HepG2 (cell line): ENCODE results near the gene ASPRV1. TPM values are rescaled to one million over a fixed set of nuclear protein-coding genes. Genes with fewer than 3 reads are reported as not detected.

Experiments
- BATF2 ChIP-seq: sonication (generic); formaldehyde crosslinking; IDR thresholded peaks from 2 replicates; pipeline ENCODE4 v1.8.0; 2022; ENCODE audit warnings: mild to moderate bottlenecking, missing genetic modification reagents, moderate library complexity
- CBX2 ChIP-seq, 2 experiments: fragments of 200-600 bp in 1 of 2; sonication (generic); formaldehyde crosslinking in 1 of 2; IDR thresholded peaks; 2 replicates each; pipeline versions ENCODE4 v1.7.0 to v1.8.1; 2018 to 2022; ENCODE audit warnings: low read depth in 2 of 2, low read length in 1 of 2, mild to moderate bottlenecking in 1 of 2, missing genetic modification reagents in 1 of 2
- FIP1L1 ChIP-seq: fragments of 200-400 bp; formaldehyde crosslinking; IDR thresholded peaks from 2 replicates; pipeline ENCODE4 v1.6.1; 2018; ENCODE audit warnings: low read depth, mild to moderate bottlenecking, low read length, moderate library complexity, borderline replicate concordance; ENCODE audit not compliant: insufficient read depth
- FOSL1 ChIP-seq: sonication (generic); formaldehyde crosslinking; IDR thresholded peaks from 2 replicates; pipeline ENCODE4 v1.9.0; 2021; ENCODE audit warnings: missing genetic modification reagents, borderline replicate concordance
- FOXO1 ChIP-seq: sonication (generic); formaldehyde crosslinking; IDR thresholded peaks from 2 replicates; pipeline ENCODE4 v1.4.0; 2020; ENCODE audit warnings: missing genetic modification reagents
- HNF1B ChIP-seq: sonication (generic); formaldehyde crosslinking; IDR thresholded peaks from 2 replicates; pipeline ENCODE4 v1.5.1; 2020; ENCODE audit warnings: mild to moderate bottlenecking, moderate library complexity, missing genetic modification reagents
- MEF2D ChIP-seq: sonication (generic); formaldehyde crosslinking; IDR thresholded peaks from 2 replicates; pipeline ENCODE4 v1.5.1; 2020; ENCODE audit warnings: mild to moderate bottlenecking, missing genetic modification reagents
- MTA1 ChIP-seq: sonication (generic); formaldehyde crosslinking; IDR thresholded peaks from 2 replicates; pipeline ENCODE4 v1.4.0; 2020; ENCODE audit warnings: missing genetic modification reagents, mild to moderate bottlenecking, borderline replicate concordance
- MYNN ChIP-seq: sonication (generic); formaldehyde crosslinking; IDR thresholded peaks from 2 replicates; pipeline ENCODE4 v1.4.0; 2020; ENCODE audit warnings: mild to moderate bottlenecking, low read depth, missing genetic modification reagents
- PHF20 ChIP-seq: sonication (generic); formaldehyde crosslinking; IDR thresholded peaks from 2 replicates; pipeline ENCODE4 v1.5.0; 2020; ENCODE audit warnings: mild to moderate bottlenecking, missing genetic modification reagents
- POLR2AphosphoS2 ChIP-seq: IDR thresholded peaks from 2 replicates; pipeline ENCODE4 v1.6.1; 2011; ENCODE audit warnings: low read depth, low read length, improper control_type of control experiment
- RBFOX2 ChIP-seq: fragments of 200-400 bp; formaldehyde crosslinking; IDR thresholded peaks from 2 replicates; pipeline ENCODE4 v1.6.1; 2017; ENCODE audit warnings: low read depth, mild to moderate bottlenecking, low read length
- SP140L ChIP-seq: sonication (generic); formaldehyde crosslinking; IDR thresholded peaks from 2 replicates; pipeline ENCODE4 v1.4.0; 2020; ENCODE audit warnings: missing genetic modification reagents, borderline replicate concordance
- ZFP36L2 ChIP-seq: sonication (generic); formaldehyde crosslinking; IDR thresholded peaks from 2 replicates; pipeline ENCODE4 v1.4.0; 2020; ENCODE audit warnings: missing genetic modification reagents
- ZNF282 ChIP-seq: fragments of 450-650 bp; IDR thresholded peaks from 2 replicates; pipeline ENCODE4 v1.6.1; 2018; ENCODE audit not compliant: partially characterized antibody
- ZNF367 ChIP-seq: sonication (generic); formaldehyde crosslinking; IDR thresholded peaks from 2 replicates; pipeline ENCODE4 v1.4.0; 2020; ENCODE audit warnings: missing genetic modification reagents, borderline replicate concordance
- ZNF598 ChIP-seq: sonication (generic); formaldehyde crosslinking; IDR thresholded peaks from 2 replicates; pipeline ENCODE4 v1.5.1; 2020; ENCODE audit warnings: mild to moderate bottlenecking, missing genetic modification reagents, borderline replicate concordance
- ZNF773 ChIP-seq: sonication (generic); formaldehyde crosslinking; IDR thresholded peaks from 2 replicates; pipeline ENCODE4 v1.4.0; 2020; ENCODE audit warnings: missing genetic modification reagents, borderline replicate concordance
- ZNF841 ChIP-seq: sonication (generic); formaldehyde crosslinking; IDR thresholded peaks from 2 replicates; pipeline ENCODE4 v1.8.1; 2023; ENCODE audit warnings: missing genetic modification reagents, borderline replicate concordance
- ZSCAN31 ChIP-seq: sonication (generic); formaldehyde crosslinking; IDR thresholded peaks from 2 replicates; pipeline ENCODE4 v1.5.0; 2020; ENCODE audit warnings: low read depth, mild to moderate bottlenecking, missing genetic modification reagents
- polyA plus RNA-seq, 8 experiments: library from polyadenylated mRNA; depleted of rRNA in 3 of 8; stranded (reverse) in 7 of 8; unstranded in 1 of 8; fragments of >200 nt; fragmentation: Illumina TruSeq in 4 of 8; extraction: Trizol in 4 of 8; gene quantifications; 2 replicates each; pipeline versions ENCODE4 v1.2.1 to v1.2.3, GENCODE V29; 2011 to 2016; ENCODE audit warnings: low read depth in 4 of 8, missing spikeins in 1 of 8, mixed read lengths in 1 of 8; ENCODE audit not compliant: insufficient read depth in 1 of 8
- total RNA-seq, 5 experiments: library from RNA; depleted of rRNA; stranded (reverse); fragments of >200 nt; fragmentation: Illumina TruSeq; extraction: Trizol; gene quantifications; 2 replicates each; pipeline ENCODE4 v1.2.3, GENCODE V29; 2016; ENCODE audit warnings: low read depth in 1 of 5
- TF ChIP-seq, protein P1 (sequence below): sonication (generic); formaldehyde crosslinking; IDR thresholded peaks from 2 replicates; pipeline ENCODE4 v1.5.0; 2020; ENCODE audit warnings: mild to moderate bottlenecking, missing genetic modification reagents
- TF ChIP-seq, protein P2 (sequence below): fragments of 450-650 bp; IDR thresholded peaks from 2 replicates; pipeline ENCODE4 v1.6.1; 2017

ASPRV1 gene
- total and polyA plus RNA-seq, 2 of the 13 experiments (the other 11 are each of a cell fraction or from before 2014, with no cell fraction given) = 0.40 to 0.48 TPM

GRCh38 chr2:69914164-69914949 lies 47.1 kb downstream of the ASPRV1 start (continued):
- TF ChIP-seq ZSCAN31 (CRISPR knock-in tag) (peak; percentile 94), BATF2 (CRISPR knock-in tag) (peak; percentile 96; the same call in 1 of the 2 replicates), FIP1L1 (peak; percentile 59; the same call in 1 of the 2 replicates), PHF20 (CRISPR knock-in tag) (peak; percentile 25; the same call in 1 of the 2 replicates), ZNF773 (CRISPR knock-in tag) (peak; percentile 57; the same call in 1 of the 2 replicates), ZNF367 (CRISPR knock-in tag) (no peak), FOXO1 (CRISPR knock-in tag) (peak; percentile 82; the same call in 1 of the 2 replicates), SP140L (0 out of 2 replicates have a peak, but pooled peaks have one; percentile 32), MTA1 (CRISPR knock-in tag) (no peak; the same call in 1 of the 2 replicates), POLR2AphosphoS2 (peak; percentile 68), MEF2D (CRISPR knock-in tag) (peak; percentile 72), CBX2 (IDR thresholded peaks at IDR 0.05; ENCODE audit: low read depth, low read length) (no peak), CBX2 (CRISPR knock-in tag; IDR thresholded peaks at IDR 0.05; ENCODE audit: low read depth) (no peak; the same call in 1 of the 2 replicates), MYNN (CRISPR knock-in tag) (peak; percentile 97), RBFOX2 (peak; percentile 98), FOSL1 (CRISPR knock-in tag) (peak; percentile 55; the same call in 1 of the 2 replicates), ZNF841 (peak; percentile 90), ZNF598 (CRISPR knock-in tag) (peak; percentile 97), ZNF282 (no peak), HNF1B (CRISPR knock-in tag) (peak; percentile 91), ZFP36L2 (CRISPR knock-in tag) (0 out of 2 replicates have a peak, but pooled peaks have one; percentile 53)
- TF ChIP-seq, protein P1, sequence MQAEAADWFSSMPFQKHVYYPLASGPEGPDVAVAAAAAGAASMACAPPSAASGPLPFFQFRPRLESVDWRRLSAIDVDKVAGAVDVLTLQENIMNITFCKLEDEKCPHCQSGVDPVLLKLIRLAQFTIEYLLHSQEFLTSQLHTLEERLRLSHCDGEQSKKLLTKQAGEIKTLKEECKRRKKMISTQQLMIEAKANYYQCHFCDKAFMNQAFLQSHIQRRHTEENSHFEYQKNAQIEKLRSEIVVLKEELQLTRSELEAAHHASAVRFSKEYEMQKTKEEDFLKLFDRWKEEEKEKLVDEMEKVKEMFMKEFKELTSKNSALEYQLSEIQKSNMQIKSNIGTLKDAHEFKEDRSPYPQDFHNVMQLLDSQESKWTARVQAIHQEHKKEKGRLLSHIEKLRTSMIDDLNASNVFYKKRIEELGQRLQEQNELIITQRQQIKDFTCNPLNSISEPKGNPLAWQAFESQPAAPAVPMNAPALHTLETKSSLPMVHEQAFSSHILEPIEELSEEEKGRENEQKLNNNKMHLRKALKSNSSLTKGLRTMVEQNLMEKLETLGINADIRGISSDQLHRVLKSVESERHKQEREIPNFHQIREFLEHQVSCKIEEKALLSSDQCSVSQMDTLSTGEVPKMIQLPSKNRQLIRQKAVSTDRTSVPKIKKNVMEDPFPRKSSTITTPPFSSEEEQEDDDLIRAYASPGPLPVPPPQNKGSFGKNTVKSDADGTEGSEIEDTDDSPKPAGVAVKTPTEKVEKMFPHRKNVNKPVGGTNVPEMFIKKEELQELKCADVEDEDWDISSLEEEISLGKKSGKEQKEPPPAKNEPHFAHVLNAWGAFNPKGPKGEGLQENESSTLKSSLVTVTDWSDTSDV (CRISPR knock-in tag) = peak; percentile 82; the same call in 1 of the 2 replicates
- TF ChIP-seq, protein P2, sequence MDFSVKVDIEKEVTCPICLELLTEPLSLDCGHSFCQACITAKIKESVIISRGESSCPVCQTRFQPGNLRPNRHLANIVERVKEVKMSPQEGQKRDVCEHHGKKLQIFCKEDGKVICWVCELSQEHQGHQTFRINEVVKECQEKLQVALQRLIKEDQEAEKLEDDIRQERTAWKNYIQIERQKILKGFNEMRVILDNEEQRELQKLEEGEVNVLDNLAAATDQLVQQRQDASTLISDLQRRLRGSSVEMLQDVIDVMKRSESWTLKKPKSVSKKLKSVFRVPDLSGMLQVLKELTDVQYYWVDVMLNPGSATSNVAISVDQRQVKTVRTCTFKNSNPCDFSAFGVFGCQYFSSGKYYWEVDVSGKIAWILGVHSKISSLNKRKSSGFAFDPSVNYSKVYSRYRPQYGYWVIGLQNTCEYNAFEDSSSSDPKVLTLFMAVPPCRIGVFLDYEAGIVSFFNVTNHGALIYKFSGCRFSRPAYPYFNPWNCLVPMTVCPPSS = no peak
